Measurements from ENCODE around the gene ZNF267. TPM values are rescaled to one million over a fixed set of nuclear protein-coding genes. Genes with fewer than 3 reads are reported as not detected.

The ZNF267 gene
- total RNA-seq: 4.0 and 5.2 TPM in 2 replicates

DNA sequence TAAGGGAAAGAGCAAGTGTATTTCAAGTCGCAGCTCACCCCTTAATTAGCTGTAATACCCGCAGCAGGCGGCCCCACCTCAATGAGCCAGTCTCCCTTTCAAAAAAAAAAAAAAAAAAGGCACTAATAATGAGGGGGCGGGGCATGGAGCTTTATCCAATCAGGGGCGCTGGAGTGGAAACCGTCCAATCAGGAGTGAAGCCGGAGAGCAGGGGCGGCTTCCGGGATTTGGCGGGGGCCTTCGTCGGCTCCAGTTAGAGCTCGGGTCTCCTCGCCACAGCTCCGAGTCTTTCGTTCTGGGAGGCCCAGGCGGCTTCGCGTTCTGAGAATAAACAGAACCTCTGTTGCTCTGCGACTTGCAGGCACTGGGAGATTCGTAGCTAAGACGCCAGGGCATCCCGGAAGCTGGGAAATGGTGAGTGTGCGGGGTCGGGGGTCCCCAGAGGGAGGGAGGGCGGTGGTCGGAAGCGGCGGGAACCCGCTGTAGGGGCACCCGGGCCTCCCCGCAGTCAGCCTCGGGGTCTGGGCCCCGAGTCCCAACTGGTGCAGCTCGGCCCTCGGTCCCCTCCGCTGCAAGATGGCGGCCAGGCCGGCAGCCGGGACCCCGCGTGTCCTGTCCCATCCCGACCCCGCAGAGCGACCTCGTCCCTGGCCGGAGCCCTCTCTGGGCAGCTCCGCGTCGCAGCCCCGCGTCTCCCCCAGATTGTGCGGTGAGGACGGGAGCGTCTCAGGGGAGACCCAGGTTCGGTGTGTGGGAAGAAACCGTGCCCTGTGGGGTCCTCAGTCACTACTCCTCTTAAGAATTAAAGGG, at the start of gene ZNF267:
ZNF267 (plus strand) TSS at position 252 of the 810 bp plus-strand sequence; CDS start at position 412, 160 bp downstream.

Data from bronchus fibroblast of lung (primary cell).